ENCODE data around the gene PARD3. TPM values are rescaled to one million over a fixed set of nuclear protein-coding genes. Genes with fewer than 3 reads are reported as not detected.

Gene PARD3
- polyA plus RNA-seq, 3 donors, result 0.51 TPM; not detected in 2

- H3K9me3 ChIP-seq (replicated peaks in 1 of 2; ENCODE audit: control insufficient read depth in 1 of 2, insufficient read depth in 1 of 2, low read length in 2 of 2), result no peaks in the 10 kb centered on the region
- no peak overlapping the region for H2AFZ ChIP-seq (ENCODE audit: insufficient read depth, low read depth, low read length, poor library complexity, severe bottlenecking)
- intact Hi-C loops (cut with micrococcal nuclease), result no loop called here
- no peaks in the 10 kb centered on the region for H3K4me1 ChIP-seq (ENCODE audit: control insufficient read depth in 1 of 2, insufficient read depth in 2 of 2, low read length in 2 of 2)
- H3K4me2 ChIP-seq (replicated peaks; ENCODE audit: extremely low read depth, low read length, poor library complexity, severe bottlenecking), result no peak overlapping the region
- H3K4me3 ChIP-seq (replicated peaks in 1 of 3; ENCODE audit: low read depth in 2 of 3, low read length in 3 of 3), result no peak overlapping the region
- 91% methylated on average over 4 of the region's 6 CpGs for WGBS (ENCODE audit: insufficient coverage)
- Mint-ChIP-seq H3K9me3 (peaks cover 0 to 4% (median 0%) of the 10 kb centered on the region in 7 donors), H3K4me3 (no peak overlapping the region), H3K27me3 (ENCODE audit: low read depth in 3 of 3) (no peaks in the 10 kb centered on the region), H3K27ac (no peak overlapping the region), H3K36me3 (no peaks in the 10 kb centered on the region), H3K4me1 (no peaks in the 10 kb centered on the region)
- no peaks in the 10 kb centered on the region for H3K79me2 ChIP-seq (ENCODE audit: insufficient read depth, low read length)
- H3K27ac ChIP-seq (ENCODE audit: low read depth in 1 of 2, low read length in 2 of 2), result no peak overlapping the region
- H3K36me3 ChIP-seq (replicated peaks in 1 of 2; ENCODE audit: control insufficient read depth in 1 of 2, insufficient read depth in 2 of 2, low read length in 2 of 2), result no peaks in the 10 kb centered on the region
- no peak for DNase-seq
- H4K20me1 ChIP-seq (ENCODE audit: insufficient read depth, low read length), result no peaks in the 10 kb centered on the region
- no peaks in the 10 kb centered on the region for H3K27me3 ChIP-seq (ENCODE audit: control insufficient read depth in 2 of 2, insufficient read depth in 2 of 2, low read length in 2 of 2)
- no peak overlapping the region for H3K9ac ChIP-seq (ENCODE audit: insufficient read depth, low read length, poor library complexity, severe bottlenecking)
- no peak for TF ChIP-seq CTCF (IDR thresholded peaks at IDR 0.05)
These were observed 257.9 kb downstream of the PARD3 start for GRCh38 chr10:34557173-34557572.

- no peak overlapping the region for H3K9ac ChIP-seq (ENCODE audit: insufficient read depth, low read length, poor library complexity, severe bottlenecking)
- no peak overlapping the region for H3K4me3 ChIP-seq (replicated peaks in 1 of 3; ENCODE audit: low read depth in 2 of 3, low read length in 3 of 3)
These were observed 259.4 kb downstream of the PARD3 start for GRCh38 chr10:34555653-34556052.

More at GRCh38 chr10:34555653-34556052, 259.4 kb downstream of the PARD3 start:
- intact Hi-C loops (cut with micrococcal nuclease), result no loop called here
- WGBS (ENCODE audit: insufficient coverage), result no CpG with 5 or more reads among the region's 1 CpG
- Histone ChIP-seq H3K27me3 (ENCODE audit: control insufficient read depth in 2 of 2, insufficient read depth in 2 of 2, low read length in 2 of 2) (no peaks in the 10 kb centered on the region), H3K4me2 (replicated peaks; ENCODE audit: extremely low read depth, low read length, poor library complexity, severe bottlenecking) (no peak overlapping the region), H4K20me1 (ENCODE audit: insufficient read depth, low read length) (no peaks in the 10 kb centered on the region), H2AFZ (ENCODE audit: insufficient read depth, low read depth, low read length, poor library complexity, severe bottlenecking) (no peak overlapping the region), H3K4me1 (ENCODE audit: control insufficient read depth in 1 of 2, insufficient read depth in 2 of 2, low read length in 2 of 2) (no peaks in the 10 kb centered on the region), H3K27ac (ENCODE audit: low read depth in 1 of 2, low read length in 2 of 2) (no peak overlapping the region), H3K36me3 (replicated peaks in 1 of 2; ENCODE audit: control insufficient read depth in 1 of 2, insufficient read depth in 2 of 2, low read length in 2 of 2) (no peaks in the 10 kb centered on the region), H3K79me2 (ENCODE audit: insufficient read depth, low read length) (no peaks in the 10 kb centered on the region), H3K9me3 (replicated peaks in 1 of 2; ENCODE audit: control insufficient read depth in 1 of 2, insufficient read depth in 1 of 2, low read length in 2 of 2) (no peaks in the 10 kb centered on the region)
- no peak for TF ChIP-seq CTCF (IDR thresholded peaks at IDR 0.05)
- H3K4me3 Mint-ChIP-seq, result no peak overlapping the region
- H3K36me3 Mint-ChIP-seq, result no peaks in the 10 kb centered on the region
- DNase-seq, result no peak
- H3K4me1 Mint-ChIP-seq, result no peaks in the 10 kb centered on the region
- H3K9me3 Mint-ChIP-seq, result peaks cover 0 to 7% (median 0%) of the 10 kb centered on the region in 7 donors
- no peak overlapping the region for H3K27ac Mint-ChIP-seq
- H3K27me3 Mint-ChIP-seq (ENCODE audit: low read depth in 3 of 3), result no peaks in the 10 kb centered on the region

Measured in CD14-positive monocyte (primary cell).